NOMO-1 treated with dmso at 0.1 percent for 144 hours (cell line): ENCODE data around the gene EPHA8.

Experiments
- DNase-seq: peaks from one replicate; lab custom pipeline; 2025; ENCODE audit not compliant: unreplicated experiment; lab: John Stamatoyannopoulos, UW

The EPHA8 gene

DNA sequence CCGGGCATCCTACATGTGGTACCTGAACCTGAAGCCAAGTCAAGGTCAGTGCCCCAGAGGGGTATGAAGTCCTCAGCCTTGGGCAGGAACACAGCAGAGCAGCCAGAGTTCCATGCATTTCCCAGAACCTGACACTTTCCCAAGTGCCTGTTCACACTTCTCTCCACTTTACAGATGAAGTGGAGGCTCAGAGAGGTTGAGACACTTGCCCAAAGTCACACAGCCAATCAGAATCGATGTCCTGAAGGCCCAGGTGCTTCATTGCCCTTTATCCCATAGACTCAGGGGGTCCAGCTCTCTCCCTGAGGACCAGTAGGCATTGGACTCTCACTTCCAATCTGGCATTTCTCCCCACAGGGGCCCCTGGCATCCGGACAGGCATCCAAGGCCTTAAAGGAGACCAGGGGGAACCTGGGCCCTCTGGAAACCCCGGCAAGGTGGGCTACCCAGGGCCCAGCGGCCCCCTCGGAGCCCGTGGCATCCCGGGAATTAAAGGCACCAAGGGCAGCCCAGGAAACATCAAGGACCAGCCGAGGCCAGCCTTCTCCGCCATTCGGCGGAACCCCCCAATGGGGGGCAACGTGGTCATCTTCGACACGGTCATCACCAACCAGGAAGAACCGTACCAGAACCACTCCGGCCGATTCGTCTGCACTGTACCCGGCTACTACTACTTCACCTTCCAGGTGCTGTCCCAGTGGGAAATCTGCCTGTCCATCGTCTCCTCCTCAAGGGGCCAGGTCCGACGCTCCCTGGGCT, 75.4 kb downstream of the EPHA8 start:
- no peak for DNase-seq

GRCh38 chr1:22639286-22639685, 76.0 kb downstream of the EPHA8 start:
- no peak for DNase-seq

- no peak for DNase-seq
These were observed 78.0 kb downstream of the EPHA8 start for GRCh38 chr1:22641247-22641646.

GRCh38 chr1:22641906-22642636, 78.8 kb downstream of the EPHA8 start:
- DNase-seq = peak; percentile 27

DNA sequence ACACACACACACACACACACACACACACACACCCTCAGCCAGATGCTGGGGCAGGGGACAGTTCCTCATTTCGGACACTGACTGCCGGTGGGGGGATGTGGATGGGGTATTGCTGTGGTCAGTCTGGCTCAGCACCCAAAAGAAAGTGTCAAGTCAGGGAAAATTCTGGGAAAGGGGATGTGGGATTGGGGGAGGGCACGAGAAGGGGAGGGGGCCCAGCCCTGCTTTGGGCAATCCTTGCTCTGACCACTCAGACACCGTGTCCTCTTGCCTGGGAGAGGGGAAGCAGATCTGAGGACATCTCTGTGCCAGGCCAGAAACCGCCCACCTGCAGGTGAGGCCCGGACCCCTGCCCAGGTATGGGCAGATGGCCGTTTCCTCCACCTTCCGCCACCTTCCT, 80.1 kb downstream of the EPHA8 start, which contains the start of gene C1QC:
C1QC (plus strand) TSS at position 253 of the 400 bp plus-strand sequence. CDS start 391 bp downstream, outside the sequence.
- no peak for DNase-seq

DNA sequence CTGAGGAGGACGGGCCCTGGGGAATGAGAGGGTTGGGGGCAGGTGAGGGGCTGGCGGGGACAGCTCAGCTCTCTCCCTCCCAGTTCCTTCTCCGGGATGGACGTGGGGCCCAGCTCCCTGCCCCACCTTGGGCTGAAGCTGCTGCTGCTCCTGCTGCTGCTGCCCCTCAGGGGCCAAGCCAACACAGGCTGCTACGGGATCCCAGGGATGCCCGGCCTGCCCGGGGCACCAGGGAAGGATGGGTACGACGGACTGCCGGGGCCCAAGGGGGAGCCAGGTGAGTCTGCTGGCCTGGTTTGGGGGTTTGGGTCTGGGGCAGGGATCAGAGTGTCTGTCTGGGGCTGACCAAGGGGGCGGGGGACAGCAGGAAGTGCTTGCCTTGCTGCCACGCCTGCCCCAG, 80.6 kb downstream of the EPHA8 start:
- DNase-seq = no peak

GRCh38 chr1:22645931-22646330, 82.6 kb downstream of the EPHA8 start:
- DNase-seq = no peak

DNA sequence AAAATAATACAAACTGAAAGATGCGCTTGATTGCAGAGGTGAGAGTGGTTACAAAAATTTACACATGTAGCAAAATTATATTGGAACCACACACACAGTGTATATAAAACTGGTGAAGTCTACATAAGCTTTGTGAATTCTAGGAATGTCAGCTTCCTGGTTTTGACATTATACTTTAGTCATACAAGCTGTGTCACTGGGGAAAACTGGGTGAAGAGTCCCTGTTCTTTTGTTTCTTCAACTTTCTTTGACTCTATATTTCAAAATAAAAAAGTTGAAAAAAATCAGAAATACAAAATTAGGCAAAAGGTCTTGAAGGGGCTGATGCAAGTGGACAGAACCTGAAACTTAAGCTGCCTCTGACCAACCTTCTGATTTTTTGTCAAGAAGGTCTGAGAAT, 83.1 kb downstream of the EPHA8 start:
- DNase-seq = no peak

- DNase-seq = no peak
These were observed 86.9 kb downstream of the EPHA8 start for GRCh38 chr1:22650089-22650693.

DNA sequence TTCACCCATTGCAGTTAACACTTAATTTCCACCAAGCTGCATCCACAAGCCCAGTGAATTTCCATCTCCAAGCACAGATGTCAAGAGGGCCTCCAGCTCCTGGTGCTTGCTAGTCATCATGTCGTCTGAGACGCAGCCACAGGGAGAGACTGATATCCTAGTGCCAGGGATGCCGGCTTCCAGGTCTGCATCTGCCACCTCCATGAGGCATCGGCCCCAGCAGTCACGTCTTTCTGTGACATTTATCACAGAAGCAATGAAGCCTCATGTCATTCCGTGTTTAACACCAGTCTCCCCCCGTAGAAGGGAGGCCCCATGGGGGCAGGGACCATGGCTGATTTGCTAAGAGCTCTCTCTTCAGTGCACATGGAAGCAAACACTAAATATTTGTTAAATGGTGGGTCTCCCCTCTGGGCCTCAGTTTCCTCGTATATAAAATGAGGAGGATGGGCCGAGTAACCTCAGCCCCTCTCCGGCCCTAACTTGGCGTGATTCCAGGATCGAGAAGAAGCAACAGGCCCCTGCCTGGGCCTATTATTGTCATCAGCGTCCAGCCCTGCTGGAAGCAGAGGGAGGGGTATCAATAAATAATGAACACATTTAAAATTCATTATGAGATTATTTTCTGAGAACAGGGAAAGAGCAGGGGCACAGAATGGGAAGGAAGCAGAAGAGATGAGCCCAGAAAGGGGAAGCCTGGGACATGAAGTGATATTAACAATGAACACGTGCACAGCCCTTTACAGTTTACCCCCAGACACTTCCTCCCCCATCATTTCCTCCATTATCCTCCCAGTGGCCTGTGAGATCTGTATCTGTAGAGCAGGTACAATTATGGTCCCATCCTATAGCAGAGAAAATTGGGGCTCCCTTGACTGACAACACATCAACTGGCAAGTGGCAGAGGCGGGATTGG, 88.9 kb downstream of the EPHA8 start:
- DNase-seq = no peak

GRCh38 chr1:22652881-22653316, 89.6 kb downstream of the EPHA8 start, which contains the start of gene C1QB:
Gene C1QB, plus strand, starts transcription at chr1:22653236. Its CDS starts 6,227 bp downstream, at chr1:22659463.
- no peak for DNase-seq
